Measurements from ENCODE around the gene ZBTB1.

ZBTB1 gene

GRCh38 chr14:64491637-64492036 is 12.9 kb upstream of the ZBTB1 start:
- Histone ChIP-seq H3K27ac (ENCODE audit: low read depth, low read length) (no peak overlapping the region), H3F3A (ENCODE audit: insufficient read depth) (no peaks in the 10 kb centered on the region; the same call in 1 of the 2 replicates), H3K4me2 (ENCODE audit: low read depth, low read length, poor library complexity, severe bottlenecking) (no peak overlapping the region), H3K9me3 (ENCODE audit: insufficient read depth, low read length) (no peaks in the 10 kb centered on the region), H3K36me3 (ENCODE audit: low read length) (peaks cover 37% of the 10 kb centered on the region; the same call in 1 of the 2 replicates), H3K79me2 (ENCODE audit: insufficient read depth, low read length) (peaks cover 70% of the 10 kb centered on the region), H3K4me3 (ENCODE audit: insufficient read depth, low read length, poor library complexity, severe bottlenecking) (no peak overlapping the region), H3K9me2 (replicated peaks; ENCODE audit: insufficient read depth, low read length) (no peaks in the 10 kb centered on the region), H2AFZ (ENCODE audit: low read depth, low read length, severe bottlenecking) (no peak overlapping the region), H3K27me3 (ENCODE audit: low read length) (no peaks in the 10 kb centered on the region), H4K20me1 (ENCODE audit: low read depth, low read length) (no peaks in the 10 kb centered on the region), H3K9ac (ENCODE audit: low read length) (no peak overlapping the region)
- no peak for TF ChIP-seq CTCF (IDR thresholded peaks at IDR 0.05; ENCODE audit: insufficient read depth, low read length, poor library complexity, severe bottlenecking)

GRCh38 chr14:64493455-64493854 is 11.1 kb upstream of the ZBTB1 start:
- H3K27me3 ChIP-seq (ENCODE audit: low read length): no peaks in the 10 kb centered on the region
- H3K9me2 ChIP-seq (replicated peaks; ENCODE audit: insufficient read depth, low read length): no peaks in the 10 kb centered on the region
- peaks cover 78% of the 10 kb centered on the region for H3K79me2 ChIP-seq (ENCODE audit: insufficient read depth, low read length)
- H4K20me1 ChIP-seq (ENCODE audit: low read depth, low read length): 0 out of 2 replicates have a peak, but pooled peaks cover 5% of the 10 kb centered on the region
- H2AFZ ChIP-seq (ENCODE audit: low read depth, low read length, severe bottlenecking): no peak overlapping the region
- no peaks in the 10 kb centered on the region for H3K9me3 ChIP-seq (ENCODE audit: insufficient read depth, low read length)
- H3K36me3 ChIP-seq (ENCODE audit: low read length): peaks cover 35% of the 10 kb centered on the region
- TF ChIP-seq EZH2phosphoT487 (conservative IDR thresholded peaks at IDR 0.05; ENCODE audit: low read length) (no peak), CTCF (IDR thresholded peaks at IDR 0.05; ENCODE audit: insufficient read depth, low read length, poor library complexity, severe bottlenecking) (no peak)
- H3K27ac ChIP-seq (ENCODE audit: low read depth, low read length): no peak overlapping the region
- no peak overlapping the region for H3K4me3 ChIP-seq (ENCODE audit: insufficient read depth, low read length, poor library complexity, severe bottlenecking)
- no peak overlapping the region for H3K9ac ChIP-seq (ENCODE audit: low read length)
- H3K4me2 ChIP-seq (ENCODE audit: low read depth, low read length, poor library complexity, severe bottlenecking): no peak overlapping the region
- H3F3A ChIP-seq (ENCODE audit: insufficient read depth): peaks cover 12% of the 10 kb centered on the region; the same call in 1 of the 2 replicates

- Histone ChIP-seq H3F3A (ENCODE audit: insufficient read depth) (peaks cover 12% of the 10 kb centered on the region; the same call in 1 of the 2 replicates), H3K36me3 (ENCODE audit: low read length) (peaks cover 33% of the 10 kb centered on the region), H3K9me3 (ENCODE audit: insufficient read depth, low read length) (no peaks in the 10 kb centered on the region), H3K9me2 (replicated peaks; ENCODE audit: insufficient read depth, low read length) (no peaks in the 10 kb centered on the region), H3K27ac (ENCODE audit: low read depth, low read length) (no peak overlapping the region), H3K9ac (ENCODE audit: low read length) (no peak overlapping the region), H3K4me3 (ENCODE audit: insufficient read depth, low read length, poor library complexity, severe bottlenecking) (no peak overlapping the region), H3K27me3 (ENCODE audit: low read length) (no peaks in the 10 kb centered on the region), H3K4me2 (ENCODE audit: low read depth, low read length, poor library complexity, severe bottlenecking) (no peak overlapping the region), H3K79me2 (ENCODE audit: insufficient read depth, low read length) (peaks cover 91% of the 10 kb centered on the region), H4K20me1 (ENCODE audit: low read depth, low read length) (0 out of 2 replicates have a peak, but pooled peaks cover 5% of the 10 kb centered on the region), H2AFZ (ENCODE audit: low read depth, low read length, severe bottlenecking) (no peak overlapping the region)
- no peak for TF ChIP-seq CTCF (IDR thresholded peaks at IDR 0.05; ENCODE audit: insufficient read depth, low read length, poor library complexity, severe bottlenecking)
- TF ChIP-seq EZH2phosphoT487 (conservative IDR thresholded peaks at IDR 0.05; ENCODE audit: low read length): no peak
These were observed 9.3 kb upstream of the ZBTB1 start for GRCh38 chr14:64495252-64495651.
